IMR-90 (cell line): Measurements from ENCODE around the gene LDLRAD4. TPM values are rescaled to one million over a fixed set of nuclear protein-coding genes. Genes with fewer than 3 reads are reported as not detected.

Experiments
- ATAC-seq: fragments of 200-7000 bp; cut with Tn5 transposase; 2 replicates; pipeline ENCODE4 v1.9.1; 2020; ENCODE audit warnings: low read depth, mild to moderate bottlenecking, moderate library complexity
- BruUV-seq: library from RNA; stranded (reverse); fragments of 400-500 nt; replicated peaks from 2 replicates; lab custom pipeline; 2021; lab: Mats Ljungman, UMichigan
- CTCF ChIA-PET: fragments of 300-600 bp; formaldehyde crosslinking; extraction: SDS; loops from one replicate; lab custom pipeline; 2021; ENCODE audit warnings: antibody characterized with exemption; lab: Yijun Ruan, JAX
- POLR2A ChIA-PET: fragments of 300-600 bp; sonication (Branson Sonifier 250); formaldehyde crosslinking; loops from one replicate; lab custom pipeline; 2022; ENCODE audit warnings: antibody characterized with exemption; ENCODE audit not compliant: unreplicated experiment; lab: Charles Lee
- DNase-seq: peaks from one replicate; pipeline ENCODE4 v3.0.0; 2013
- H2AFZ ChIP-seq: replicated peaks from 2 replicates; pipeline ENCODE3; 2013; ENCODE audit warnings: low read length, mild to moderate bottlenecking; ENCODE audit not compliant: poor library complexity
- H2AK5ac ChIP-seq: 2 replicates; pipeline ENCODE4 v1.6.1; 2013; ENCODE audit warnings: low read depth, low read length, inconsistent platforms
- H2AK9ac ChIP-seq: replicated peaks from 2 replicates; pipeline ENCODE3; 2013; ENCODE audit warnings: mild to moderate bottlenecking, low read depth, low read length, moderate library complexity; ENCODE audit not compliant: poor library complexity
- H2BK120ac ChIP-seq: 2 replicates; pipeline ENCODE4 v1.6.1; 2013; ENCODE audit warnings: low read depth, low read length, inconsistent platforms
- H2BK15ac ChIP-seq: 3 replicates; pipeline ENCODE4 v1.6.1; 2013; ENCODE audit warnings: low read depth, low read length, inconsistent platforms
- H2BK20ac ChIP-seq: 2 replicates; pipeline ENCODE4 v1.6.1; 2013; ENCODE audit warnings: low read depth, mild to moderate bottlenecking, inconsistent platforms, low read length, moderate library complexity
- H2BK5ac ChIP-seq: 2 replicates; pipeline ENCODE4 v1.6.1; 2013; ENCODE audit warnings: mild to moderate bottlenecking, low read depth, low read length, inconsistent platforms; ENCODE audit not compliant: poor library complexity, severe bottlenecking
- H3K14ac ChIP-seq: replicated peaks from 2 replicates; pipeline ENCODE4 v1.6.1; 2013; ENCODE audit warnings: low read depth, low read length, inconsistent platforms
- H3K18ac ChIP-seq: 2 replicates; pipeline ENCODE4 v1.6.1; 2013; ENCODE audit warnings: low read depth, low read length, control low read depth
- H3K23ac ChIP-seq: 2 replicates; pipeline ENCODE4 v1.6.1; 2013; ENCODE audit warnings: low read depth, low read length, inconsistent platforms
- H3K27ac ChIP-seq: 2 replicates; pipeline ENCODE4 v1.5.1; 2013; ENCODE audit warnings: mild to moderate bottlenecking, control low read depth, low read length; ENCODE audit not compliant: insufficient read depth
- H3K27me3 ChIP-seq: 2 replicates; pipeline ENCODE4 v1.6.1; 2013; ENCODE audit warnings: low read length; ENCODE audit not compliant: control insufficient read depth, insufficient read depth
- H3K36me3 ChIP-seq: 2 replicates; pipeline ENCODE4 v1.6.1; 2013; ENCODE audit warnings: low read length, mixed read lengths; ENCODE audit not compliant: control insufficient read depth, insufficient read depth
- H3K4ac ChIP-seq: 2 replicates; pipeline ENCODE4 v1.6.1; 2013; ENCODE audit warnings: low read depth, low read length, inconsistent platforms
- H3K4me1 ChIP-seq: 2 replicates; pipeline ENCODE4 v1.6.1; 2013; ENCODE audit warnings: low read length, mixed read lengths; ENCODE audit not compliant: control insufficient read depth, insufficient read depth
- H3K4me2 ChIP-seq: 2 replicates; pipeline ENCODE4 v1.6.1; 2013; ENCODE audit warnings: low read depth, mild to moderate bottlenecking, control low read depth, low read length, moderate library complexity
- H3K4me3 ChIP-seq: 2 replicates; pipeline ENCODE4 v1.5.1; 2013; ENCODE audit warnings: low read depth, mild to moderate bottlenecking, control low read depth, low read length, moderate library complexity; ENCODE audit not compliant: insufficient read depth
- H3K56ac ChIP-seq: 2 replicates; pipeline ENCODE4 v1.6.1; 2013; ENCODE audit warnings: low read length, inconsistent platforms; ENCODE audit not compliant: insufficient read depth; ENCODE audit errors: extremely low read depth
- H3K79me1 ChIP-seq, 2 experiments: 2 replicates each; pipeline ENCODE4 v1.6.1; 2013; ENCODE audit warnings: low read length in 2 of 2, inconsistent platforms in 1 of 2, low read depth in 1 of 2
- H3K9ac ChIP-seq: 2 replicates; pipeline ENCODE4 v1.6.1; 2013; ENCODE audit warnings: low read depth, low read length, control low read depth
- H3K9me1 ChIP-seq: 2 replicates; pipeline ENCODE4 v1.6.1; 2013; ENCODE audit warnings: low read length, inconsistent platforms; ENCODE audit not compliant: insufficient read depth
- H3K9me3 ChIP-seq: 2 replicates; pipeline ENCODE4 v1.6.1; 2013; ENCODE audit warnings: low read length; ENCODE audit not compliant: control insufficient read depth, insufficient read depth
- H4K20me1 ChIP-seq: 2 replicates; pipeline ENCODE4 v1.6.1; 2013; ENCODE audit warnings: low read length, inconsistent platforms; ENCODE audit not compliant: insufficient read depth
- H4K5ac ChIP-seq: 2 replicates; pipeline ENCODE4 v1.6.1; 2013; ENCODE audit warnings: mild to moderate bottlenecking, low read depth, low read length, control low read depth
- H4K8ac ChIP-seq, 2 experiments: 2 replicates each; pipeline ENCODE4 v1.6.1; 2013; ENCODE audit warnings: low read depth in 2 of 2, low read length in 2 of 2, control low read depth in 1 of 2, inconsistent platforms in 1 of 2
- H4K91ac ChIP-seq: 2 replicates; pipeline ENCODE4 v1.6.1; 2013; ENCODE audit warnings: low read depth, low read length, inconsistent platforms; ENCODE audit not compliant: insufficient read depth
- BHLHE40 ChIP-seq: fragments of 150-350 bp; IDR thresholded peaks from 2 replicates; pipeline ENCODE4 v1.6.1; 2016; ENCODE audit warnings: mild to moderate bottlenecking, low read depth, low read length
- CEBPB ChIP-seq: IDR thresholded peaks from 2 replicates; pipeline ENCODE4 v1.6.1; 2012; ENCODE audit warnings: low read depth, low read length, improper control_type of control experiment
- CHD1 ChIP-seq: IDR thresholded peaks from 2 replicates; pipeline ENCODE4 v1.6.1; 2012; ENCODE audit warnings: low read depth, low read length, improper control_type of control experiment
- CTCF ChIP-seq: conservative IDR thresholded peaks from 2 replicates; pipeline ENCODE4 v1.5.1; 2012; ENCODE audit warnings: mild to moderate bottlenecking, low read depth, low read length, improper control_type of control experiment
- ELK1 ChIP-seq: fragments of 150-350 bp; IDR thresholded peaks from 2 replicates; pipeline ENCODE4 v1.6.1; 2016; ENCODE audit warnings: low read depth, mild to moderate bottlenecking, low read length, moderate library complexity, borderline replicate concordance
- FOS ChIP-seq: fragments of 150-350 bp; IDR thresholded peaks from 2 replicates; pipeline ENCODE4 v1.6.1; 2016; ENCODE audit warnings: low read depth, low read length
- MAFK ChIP-seq: IDR thresholded peaks from 2 replicates; pipeline ENCODE4 v1.6.1; 2012; ENCODE audit warnings: low read depth, low read length, improper control_type of control experiment
- MAZ ChIP-seq: IDR thresholded peaks from 2 replicates; pipeline ENCODE4 v1.6.1; 2012; ENCODE audit warnings: low read depth, mild to moderate bottlenecking, low read length, improper control_type of control experiment, moderate library complexity, borderline replicate concordance
- MXI1 ChIP-seq: IDR thresholded peaks from 2 replicates; pipeline ENCODE4 v1.6.1; 2012; ENCODE audit warnings: low read depth, mild to moderate bottlenecking, low read length, moderate library complexity, borderline replicate concordance
- NFE2L2 ChIP-seq: fragments of 150-350 bp; IDR thresholded peaks from 2 replicates; pipeline ENCODE4 v1.6.1; 2016; ENCODE audit warnings: low read depth, mild to moderate bottlenecking, low read length
- POLR2A ChIP-seq: IDR thresholded peaks from 2 replicates; pipeline ENCODE4 v1.6.1; 2012; ENCODE audit warnings: mild to moderate bottlenecking, low read depth, low read length
- RAD21 ChIP-seq: IDR thresholded peaks from 2 replicates; pipeline ENCODE4 v1.6.1; 2012; ENCODE audit warnings: low read length, improper control_type of control experiment
- RCOR1 ChIP-seq: IDR thresholded peaks from 2 replicates; pipeline ENCODE4 v1.6.1; 2012; ENCODE audit warnings: mild to moderate bottlenecking, low read length, improper control_type of control experiment; ENCODE audit not compliant: insufficient replicate concordance
- RFX5 ChIP-seq: IDR thresholded peaks from 2 replicates; pipeline ENCODE4 v1.8.0; 2012; ENCODE audit warnings: low read depth, mild to moderate bottlenecking, low read length, moderate library complexity
- SMC3 ChIP-seq: fragments of 150-350 bp; IDR thresholded peaks from 2 replicates; pipeline ENCODE4 v1.6.1; 2016; ENCODE audit warnings: low read depth, mild to moderate bottlenecking, antibody characterized with exemption, low read length, moderate library complexity
- USF2 ChIP-seq: fragments of 150-350 bp; IDR thresholded peaks from 2 replicates; pipeline ENCODE4 v1.6.1; 2017; ENCODE audit warnings: mild to moderate bottlenecking, antibody characterized with exemption, low read length, low read depth
- WGBS, 2 experiments: methylation state at CpG; one replicate each; pipeline versions ENCODE4 v1.1.5 to v1.1.7; 2013; ENCODE audit warnings: missing lambda C conversion rate in 2 of 2; ENCODE audit not compliant: insufficient read length in 1 of 2; ENCODE audit errors: extremely low coverage in 2 of 2; 5-methylcytosine and 5-hydroxymethylcytosine counted together
- dilution Hi-C: fragments of 300-500 bp; cut with HindIII; formaldehyde crosslinking; loops from one replicate; pipeline ENCODE4 v1.14.3; 2018; ENCODE audit warnings: low sequenced_read_pairs; ENCODE audit not compliant: unreplicated experiment
- in situ Hi-C: fragments of 300-500 bp; cut with MboI; formaldehyde crosslinking; loops from 3 replicates; pipeline ENCODE4 v1.14.3; 2019; ENCODE audit warnings: low sequenced_read_pairs, inconsistent platforms, mixed read lengths
- intact Hi-C: fragments of 100-400 bp; cut with micrococcal nuclease; formaldehyde crosslinking; loops from 2 replicates; pipeline ENCODE4 v1.10.0; 2022
- polyA plus RNA-seq, 3 experiments: library from polyadenylated mRNA; depleted of rRNA; stranded (reverse); fragments of >200 nt; gene quantifications; 2 replicates each; pipeline ENCODE4 v1.2.3, GENCODE V29; 2012; ENCODE audit warnings: low replicate concordance in 1 of 3
- total RNA-seq: library from RNA; depleted of rRNA; stranded (reverse); fragments of >200 nt; gene quantifications from 2 replicates; pipeline ENCODE4 v1.2.3, GENCODE V29; 2012

LDLRAD4 gene
- total and polyA plus RNA-seq, 2 of the 4 experiments (the other 2 are of a cell fraction) = not detected

- Histone ChIP-seq H3K9me1 (no peaks in the 10 kb centered on the region), H3K79me1 (no peaks in the 10 kb centered on the region), H3K18ac (no peak overlapping the region), H2BK15ac (no peak overlapping the region), H3K14ac (no peak overlapping the region), H2BK5ac (no peak overlapping the region), H3K9me3 (no peaks in the 10 kb centered on the region), H2AK5ac (no peak overlapping the region), H3K27me3 (no peaks in the 10 kb centered on the region; the same call in 1 of the 2 replicates), H3K9ac (no peak overlapping the region), H3K4me3 (no peak overlapping the region), H3K4me2 (no peak overlapping the region), H2BK120ac (no peak overlapping the region), H3K4ac (no peak overlapping the region), H2AFZ (no peak overlapping the region), H2AK9ac (no peak overlapping the region), H3K27ac (no peak overlapping the region), H4K8ac (no peak overlapping the region), H3K56ac (no peak overlapping the region), H3K23ac (no peak overlapping the region), H4K91ac (no peak overlapping the region), H4K5ac (no peak overlapping the region), H4K20me1 (no peaks in the 10 kb centered on the region), H2BK20ac (no peak overlapping the region), H3K4me1 (no peaks in the 10 kb centered on the region), H3K36me3 (no peaks in the 10 kb centered on the region)
- in situ Hi-C loops = no loop called here
- TF ChIP-seq ELK1 (no peak), CTCF (no peak), RAD21 (no peak), MAFK (no peak), NFE2L2 (no peak), MAZ (no peak), MXI1 (no peak), FOS (no peak), SMC3 (no peak), RFX5 (no peak), BHLHE40 (no peak), RCOR1 (no peak), CHD1 (no peak), POLR2A (no peak), USF2 (no peak), CEBPB (no peak)
- DNase-seq (no peak), ATAC-seq (no peak)
- intact Hi-C loops = no loop called here
- ChIA-PET CTCF (no interaction called here), POLR2A (no interaction called here)
- BruUV-seq = no TSS peak
- dilution Hi-C loops = no loop called here
- 67% methylated on average over 1 of the region's 3 CpGs; no CpG with 5 or more reads in 1 of the 2 experiments for WGBS, 2 experiments
These were observed 255.8 kb downstream of the LDLRAD4 start for GRCh38 chr18:13474336-13474735.
